T-cell (primary cell): ENCODE measurements around the gene CIC. TPM values are rescaled to one million over a fixed set of nuclear protein-coding genes. Genes with fewer than 3 reads are reported as not detected.
A peak's percentile ranks its signal among the peaks of the same experiment; 100 is the strongest.

Experiments used
- ATAC-seq, 4 experiments: fragments of 200-7000 bp in 3 of 4; fragments of 150-1000 bp in 1 of 4; cut with Tn5 transposase; replicated peaks in 1 of 4; 1 replicate in 3 of 4; 2 replicates in 1 of 4; pipeline ENCODE4 v1.10.0; 2021; ENCODE audit warnings: moderate library complexity in 3 of 4, mild to moderate bottlenecking in 2 of 4, moderate number of reproducible peaks in 1 of 4
- CTCF ChIA-PET, 2 donors: fragments of 300-600 bp; sonication (Branson Sonifier 250); formaldehyde crosslinking; loops; one replicate each; lab custom pipeline; 2022; ENCODE audit warnings: antibody characterized with exemption in 2 of 2; lab: Charles Lee
- POLR2A ChIA-PET, 2 donors: fragments of 300-600 bp; sonication (Branson Sonifier 250); formaldehyde crosslinking; loops; one replicate each; lab custom pipeline; 2022; ENCODE audit warnings: antibody characterized with exemption in 2 of 2; lab: Charles Lee
- DNase-seq, 35 experiments: peaks; one replicate each; pipeline versions ENCODE4 v3.0.0 to v3.0.0-alpha.2; 2013 to 2023
- H3K27ac ChIP-seq: one replicate; pipeline ENCODE4 v1.5.1; 2013; ENCODE audit warnings: low read length
- H3K27me3 ChIP-seq, 2 experiments: replicated peaks in 1 of 2; 1 replicate in 1 of 2; 2 replicates in 1 of 2; pipeline versions ENCODE4 v1.6.1 to v1.7.0; 2013; ENCODE audit warnings: low read length in 1 of 2, mixed read lengths in 1 of 2; ENCODE audit not compliant: control insufficient read depth in 2 of 2, insufficient read depth in 2 of 2; ENCODE audit errors: extremely low read depth in 1 of 2
- H3K36me3 ChIP-seq, 2 donors: 1 replicate in 1 of 2; 2 replicates in 1 of 2; pipeline versions ENCODE4 v1.6.1 to v1.7.0; 2013; ENCODE audit warnings: low read length in 1 of 2; ENCODE audit not compliant: control insufficient read depth in 2 of 2, insufficient read depth in 1 of 2; ENCODE audit errors: extremely low read depth in 1 of 2
- H3K4me1 ChIP-seq, 2 experiments: 1 replicate in 1 of 2; 2 replicates in 1 of 2; pipeline versions ENCODE4 v1.6.1 to v1.7.0; 2013; ENCODE audit warnings: low read length in 2 of 2, mixed read lengths in 1 of 2; ENCODE audit not compliant: insufficient read depth in 2 of 2, control insufficient read depth in 1 of 2; ENCODE audit errors: extremely low read depth in 1 of 2
- H3K4me3 ChIP-seq, 2 donors: 1 replicate in 1 of 2; 2 replicates in 1 of 2; pipeline versions ENCODE4 v1.5.1 to v1.7.0; 2013; ENCODE audit warnings: mild to moderate bottlenecking in 2 of 2, low read length in 1 of 2, moderate library complexity in 1 of 2; ENCODE audit not compliant: control insufficient read depth in 1 of 2; ENCODE audit errors: extremely low read depth in 1 of 2
- H3K9me3 ChIP-seq: 2 replicates; pipeline ENCODE4 v1.7.0; 2013
- H3K27ac Mint-ChIP-seq, 2 donors: one replicate each; pipeline ENCODE4 v1.8.0; 2020 to 2021; ENCODE audit warnings: mild to moderate bottlenecking in 2 of 2, mixed read lengths in 2 of 2
- H3K27me3 Mint-ChIP-seq, 2 donors: one replicate each; pipeline ENCODE4 v1.8.0; 2021 to 2022; ENCODE audit warnings: mixed read lengths in 2 of 2
- H3K36me3 Mint-ChIP-seq: one replicate; pipeline ENCODE4 v1.8.0; 2021; ENCODE audit warnings: mixed read lengths
- H3K4me1 Mint-ChIP-seq, 3 donors: one replicate each; pipeline ENCODE4 v1.8.0; 2020 to 2022; ENCODE audit warnings: mixed read lengths in 3 of 3, mild to moderate bottlenecking in 1 of 3
- H3K4me3 Mint-ChIP-seq, 3 donors: one replicate each; pipeline ENCODE4 v1.8.0; 2020 to 2022; ENCODE audit warnings: mild to moderate bottlenecking in 3 of 3, mixed read lengths in 3 of 3, moderate library complexity in 3 of 3
- H3K9me3 Mint-ChIP-seq, 3 donors: one replicate each; pipeline ENCODE4 v1.8.0; 2020 to 2022; ENCODE audit warnings: mixed read lengths in 3 of 3
- WGBS: methylation state at CpG from one replicate; pipeline ENCODE4 v1.1.5; 2013; ENCODE audit warnings: missing lambda C conversion rate; ENCODE audit not compliant: insufficient coverage; 5-methylcytosine and 5-hydroxymethylcytosine counted together
- total RNA-seq, 35 experiments: library from RNA in 6 of 35; stranded (reverse) in 6 of 35; fragments of 120-200 nt in 1 of 35; gene quantifications; one replicate each; pipeline versions ENCODE4 v1.2.1 to v1.2.4 and lab custom pipeline; 2013 to 2026

CIC gene
- total RNA-seq, 5 donors from 2014 or later (not counting 1 experiment from before 2014, with no cell fraction given), result 93.9 to 110 (median 104) TPM

DNA sequence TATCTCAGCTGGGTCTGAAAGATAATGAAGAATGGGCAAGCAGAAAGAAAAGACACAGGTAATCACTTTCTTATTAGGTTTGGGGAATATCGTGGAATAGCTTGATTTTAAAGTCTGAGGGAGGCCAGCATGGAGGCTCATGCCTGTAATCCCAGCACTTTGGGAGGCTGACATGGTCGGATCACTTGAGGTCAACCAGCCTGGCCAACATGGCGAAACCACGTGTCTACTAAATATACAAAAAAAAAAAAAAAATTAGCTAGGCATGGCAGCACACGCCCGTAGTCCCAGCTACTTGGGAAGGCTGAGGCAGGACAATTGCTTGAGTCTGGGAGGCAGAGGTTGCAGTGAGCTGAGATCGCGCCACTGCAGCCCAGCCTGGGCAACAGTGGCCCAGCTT, 34.8 kb downstream of the CIC start:
- POLR2A ChIA-PET, result interaction anchor here (0.6 to 0.7 kb wide), 3 partner anchors 19 to 1998 kb away, joined by 3 to 6 read pairs (median 3); no protein-coding TSS in a partner anchor

DNA sequence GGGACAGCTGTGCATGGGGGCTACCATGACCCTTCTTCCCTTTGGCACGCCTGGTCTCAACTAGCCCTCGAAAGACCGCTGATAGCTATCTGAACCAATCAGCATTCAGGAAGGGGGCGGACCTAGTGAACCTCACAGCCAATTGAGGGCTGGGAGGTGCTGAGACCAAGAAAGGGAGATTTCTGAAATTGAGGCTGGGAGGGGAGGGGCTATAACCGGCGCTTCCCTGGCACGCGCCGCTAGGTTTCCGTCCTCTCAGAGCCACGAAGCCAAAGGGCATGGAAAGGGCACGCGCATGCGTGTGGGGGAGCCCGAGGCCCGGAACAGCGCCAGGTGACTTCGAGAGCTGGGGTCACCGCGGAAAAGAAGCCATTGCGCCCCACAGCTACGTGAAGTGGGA, 37.6 kb downstream of the CIC start:
- Histone ChIP-seq H3K36me3 (no peaks in the 10 kb centered on the region), H3K4me1 (peaks cover 4 to 20% of the 10 kb centered on the region in 2 experiments), H3K27me3 (peaks cover 0 to 15% of the 10 kb centered on the region in 2 experiments), H3K4me3 (no peak overlapping the region), H3K27ac (no peak overlapping the region), H3K9me3 (no peaks in the 10 kb centered on the region)
- ChIA-PET CTCF (no interaction called here), POLR2A (no interaction called here)
- no peak for DNase-seq
- WGBS, result 96% methylated on average over 13 of the region's 22 CpGs
- no peak for ATAC-seq
- Mint-ChIP-seq H3K4me1 (peaks cover 15 to 22% (median 16%) of the 10 kb centered on the region in 3 donors), H3K4me3 (no peak overlapping the region), H3K27ac (no peak overlapping the region), H3K27me3 (peaks cover 0 to 4% of the 10 kb centered on the region in 2 donors), H3K36me3 (no peaks in the 10 kb centered on the region), H3K9me3 (no peaks in the 10 kb centered on the region)

More for the DNA sequence above, 34.8 kb downstream of the CIC start:
- Histone ChIP-seq H3K4me1 (peaks cover 7 to 26% of the 10 kb centered on the region in 2 experiments), H3K9me3 (no peaks in the 10 kb centered on the region), H3K27ac (no peak overlapping the region), H3K27me3 (no peaks in the 10 kb centered on the region), H3K36me3 (no peaks in the 10 kb centered on the region), H3K4me3 (no peak overlapping the region)
- Mint-ChIP-seq H3K27ac (peak overlapping the region; percentile 66 to 76), H3K4me3 (peak overlapping the region; percentile 84 to 89 (median 88)), H3K36me3 (no peaks in the 10 kb centered on the region), H3K27me3 (no peaks in the 10 kb centered on the region), H3K4me1 (peaks cover 21 to 29% (median 26%) of the 10 kb centered on the region in 3 donors), H3K9me3 (no peaks in the 10 kb centered on the region)
- ATAC-seq (no peak), DNase-seq (no peak)
- 100% methylated on average over 2 of the region's 8 CpGs for WGBS
- CTCF ChIA-PET, result interaction anchor here (0.6 to 0.7 kb wide), 2 partner anchors 49 to 1135 kb away, joined by 3 read pairs; no protein-coding TSS in a partner anchor

DNA sequence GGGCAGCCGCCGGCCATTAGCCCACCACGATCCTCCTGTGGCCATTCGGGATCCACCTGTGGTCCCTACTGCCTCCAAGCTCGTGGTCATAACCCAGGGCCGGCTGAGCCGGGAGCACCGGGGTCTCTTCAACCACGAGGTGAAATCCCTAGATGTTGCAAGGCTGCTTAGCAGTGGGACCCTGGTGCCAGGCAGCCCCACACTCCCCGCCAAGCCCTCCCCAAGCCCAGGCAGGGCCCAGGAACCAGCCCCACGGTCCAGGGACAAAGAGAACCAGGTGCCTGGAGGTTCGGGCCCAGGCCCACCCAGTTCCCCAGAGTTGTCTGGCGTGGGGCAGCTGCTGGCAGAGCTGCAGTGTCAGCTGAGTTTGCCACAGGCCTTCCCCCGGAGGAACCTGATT, 40.6 kb downstream of the CIC start:
- H3K27me3 Mint-ChIP-seq, result peaks cover 18 to 29% of the 10 kb centered on the region in 2 donors
- Histone ChIP-seq H3K27me3 (peaks cover 10 to 44% of the 10 kb centered on the region in 2 experiments), H3K27ac (no peak overlapping the region), H3K4me1 (peaks cover 0 to 16% of the 10 kb centered on the region in 2 experiments), H3K9me3 (no peaks in the 10 kb centered on the region), H3K36me3 (no peaks in the 10 kb centered on the region), H3K4me3 (no peak overlapping the region)
- ChIA-PET CTCF (no interaction called here), POLR2A (no interaction called here)
- ATAC-seq, result no peak
- H3K36me3 Mint-ChIP-seq, result no peaks in the 10 kb centered on the region
- no peak overlapping the region for H3K4me3 Mint-ChIP-seq
- H3K4me1 Mint-ChIP-seq, result peaks cover 5 to 14% (median 7%) of the 10 kb centered on the region in 3 donors
- no peak for DNase-seq
- H3K27ac Mint-ChIP-seq, result no peak overlapping the region
- no peaks in the 10 kb centered on the region for H3K9me3 Mint-ChIP-seq
- 88% methylated on average over 14 of the region's 14 CpGs for WGBS

DNA sequence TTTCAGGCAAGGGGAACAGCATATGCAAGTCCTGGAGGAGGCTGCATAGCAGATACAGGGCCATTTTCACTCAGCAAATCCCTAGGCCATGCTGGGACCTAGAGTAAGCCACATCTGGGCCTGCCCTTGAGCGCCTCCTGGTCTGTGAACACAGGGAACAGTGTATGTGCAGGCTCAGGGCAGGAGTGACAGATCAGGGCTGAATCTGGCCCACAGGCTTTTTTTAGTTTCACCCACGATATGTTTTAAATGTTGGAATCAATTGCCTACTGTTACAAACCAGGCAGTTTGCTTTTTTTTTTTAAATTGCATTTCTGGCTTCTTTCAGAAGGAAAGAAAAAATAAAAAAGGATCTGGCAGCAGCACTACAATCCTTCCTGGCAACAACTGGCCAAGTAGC, 42.6 kb downstream of the CIC start:
- POLR2A ChIA-PET, result no interaction called here

DNA sequence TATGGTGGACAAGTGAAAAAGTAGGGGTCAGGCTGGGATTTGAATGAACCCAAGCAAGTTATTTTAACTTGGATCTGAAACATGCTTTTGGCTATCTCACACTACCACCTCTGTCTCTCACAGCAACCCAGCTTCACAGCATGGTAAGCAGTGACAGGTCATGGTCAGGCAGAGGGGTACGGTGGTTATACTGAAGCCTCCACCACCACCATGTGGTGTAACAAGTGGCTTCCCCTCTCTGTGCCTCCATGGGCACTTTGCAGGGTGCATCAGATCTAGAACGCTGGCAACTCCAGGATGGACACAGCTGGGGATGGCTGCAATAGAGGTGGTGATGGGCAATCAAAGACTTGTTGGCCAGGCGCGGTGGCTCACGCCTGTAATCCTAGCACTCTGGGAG, 43.3 kb downstream of the CIC start:
- ATAC-seq (no peak), DNase-seq (no peak)
- peaks cover 10 to 56% of the 10 kb centered on the region in 2 experiments for H3K27me3 ChIP-seq
- H3K4me3 ChIP-seq, result no peak overlapping the region
- no peaks in the 10 kb centered on the region for H3K36me3 ChIP-seq
- Mint-ChIP-seq H3K4me1 (peaks cover 11 to 19% (median 11%) of the 10 kb centered on the region in 3 donors), H3K36me3 (no peaks in the 10 kb centered on the region), H3K27ac (no peak overlapping the region), H3K4me3 (peak overlapping the region; percentile 50 to 73 (median 58)), H3K27me3 (peaks cover 29 to 37% of the 10 kb centered on the region in 2 donors), H3K9me3 (no peaks in the 10 kb centered on the region)
- CTCF ChIA-PET, result interaction anchor here in 1 of 2 donors (0.9 kb wide), 1 partner anchor 84 kb away, joined by 4 read pairs; no protein-coding TSS in a partner anchor
- no peaks in the 10 kb centered on the region for H3K9me3 ChIP-seq
- peaks cover 0 to 24% of the 10 kb centered on the region in 2 experiments for H3K4me1 ChIP-seq
- WGBS, result 95% methylated on average over 4 of the region's 5 CpGs
- H3K27ac ChIP-seq, result no peak overlapping the region
- POLR2A ChIA-PET, result no interaction called here

More for the DNA sequence above, 42.6 kb downstream of the CIC start:
- no peak overlapping the region for H3K4me3 ChIP-seq
- H3K4me3 Mint-ChIP-seq, result peak overlapping the region in 1 of 3 donors; percentile 73
- peaks cover 25 to 34% of the 10 kb centered on the region in 2 donors for H3K27me3 Mint-ChIP-seq
- no peaks in the 10 kb centered on the region for H3K9me3 Mint-ChIP-seq
- H3K9me3 ChIP-seq, result no peaks in the 10 kb centered on the region
- H3K27ac ChIP-seq, result no peak overlapping the region
- CTCF ChIA-PET, result interaction anchor here in 1 of 2 donors (0.9 kb wide), 1 partner anchor 83 kb away, joined by 4 read pairs; no protein-coding TSS in a partner anchor
- no peaks in the 10 kb centered on the region for H3K36me3 ChIP-seq
- no peaks in the 10 kb centered on the region for H3K36me3 Mint-ChIP-seq
- H3K4me1 ChIP-seq, result peaks cover 0 to 18% of the 10 kb centered on the region in 2 experiments
- no peak overlapping the region for H3K27ac Mint-ChIP-seq
- ATAC-seq (no peak), DNase-seq (no peak)
- peaks cover 5 to 15% (median 7%) of the 10 kb centered on the region in 3 donors for H3K4me1 Mint-ChIP-seq
- peaks cover 10 to 56% of the 10 kb centered on the region in 2 experiments for H3K27me3 ChIP-seq
- 100% methylated on average over 1 of the region's 2 CpGs for WGBS

DNA sequence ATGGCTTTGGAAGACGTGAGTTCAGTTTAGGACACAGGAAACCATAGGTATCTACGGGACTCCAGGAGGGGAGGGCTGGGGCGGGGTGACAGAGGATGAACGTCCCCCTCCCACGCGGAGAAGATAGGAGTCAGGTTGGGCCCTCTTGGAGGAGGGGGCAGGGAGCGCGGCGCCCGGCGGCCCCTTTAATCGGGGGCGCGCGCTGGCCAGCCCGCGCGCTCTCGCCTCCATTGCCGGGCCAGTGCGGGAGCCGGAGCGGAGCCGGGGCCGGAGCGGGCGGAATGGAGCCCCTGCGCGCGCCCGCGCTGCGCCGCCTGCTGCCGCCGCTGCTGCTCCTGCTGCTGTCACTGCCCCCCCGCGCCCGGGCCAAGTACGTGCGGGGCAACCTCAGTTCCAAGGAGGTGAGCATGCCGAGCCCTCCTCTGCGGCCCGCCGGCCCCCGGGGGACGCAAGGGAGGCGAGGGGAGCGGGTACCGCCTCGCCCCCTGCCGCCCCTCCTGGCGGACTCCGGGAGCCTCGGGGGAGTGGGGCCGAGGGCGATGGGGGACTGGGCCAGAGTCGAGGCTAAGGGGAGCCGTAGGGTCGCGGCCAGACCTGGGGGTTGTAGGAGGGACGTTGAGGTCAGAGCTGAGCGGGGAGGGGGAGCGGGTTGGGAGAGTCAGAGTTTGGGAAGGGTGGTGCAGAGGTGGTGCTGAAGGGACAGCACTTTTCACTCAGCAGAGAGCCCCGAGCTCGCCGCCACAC, 44.2 kb downstream of the CIC start, which contains the start of gene TMEM145:
Gene TMEM145, plus strand, starts transcription at position 214 of the 744 bp plus-strand sequence. Its CDS starts 68 bp downstream, at position 282.
- peak within 1 kb of the TSS in 1 of 2 donors; percentile 48 for H3K4me3 ChIP-seq
- ChIA-PET CTCF (no interaction called here), POLR2A (no interaction called here)
- H3K9me3 Mint-ChIP-seq, result no peaks in the 10 kb centered on the region
- peaks cover 29 to 37% of the 10 kb centered on the region in 2 donors for H3K27me3 Mint-ChIP-seq
- H3K27me3 ChIP-seq, result peaks cover 10 to 56% of the 10 kb centered on the region in 2 experiments
- WGBS, result 1% methylated on average over 63 of the region's 67 CpGs
- no peak within 1 kb of the TSS for H3K27ac ChIP-seq
- H3K4me3 Mint-ChIP-seq, result peak within 1 kb of the TSS; percentile 53 to 73 (median 58)
- peak in 11 of 35 experiments; percentile 21 to 54 (median 33) for DNase-seq
- H3K9me3 ChIP-seq, result no peaks in the 10 kb centered on the region
- no peaks in the 10 kb centered on the region for H3K36me3 ChIP-seq
- H3K27ac Mint-ChIP-seq, result no peak within 1 kb of the TSS
- H3K4me1 Mint-ChIP-seq, result peaks cover 11 to 19% (median 11%) of the 10 kb centered on the region in 3 donors
- ATAC-seq, result peak; percentile 62 to 88 (median 68)
- no peaks in the 10 kb centered on the region for H3K36me3 Mint-ChIP-seq
- peaks cover 0 to 24% of the 10 kb centered on the region in 2 experiments for H3K4me1 ChIP-seq
